ENCODE measurements around the gene OR1D2. TPM values are rescaled to one million over a fixed set of nuclear protein-coding genes. Genes with fewer than 3 reads are reported as not detected.
"Not testable (repeated sequence)": the region's sequence is repeated elsewhere in the genome, so short reads cannot be mapped to it uniquely, and the experiment has no call there.

OR1D2 gene, protein sequence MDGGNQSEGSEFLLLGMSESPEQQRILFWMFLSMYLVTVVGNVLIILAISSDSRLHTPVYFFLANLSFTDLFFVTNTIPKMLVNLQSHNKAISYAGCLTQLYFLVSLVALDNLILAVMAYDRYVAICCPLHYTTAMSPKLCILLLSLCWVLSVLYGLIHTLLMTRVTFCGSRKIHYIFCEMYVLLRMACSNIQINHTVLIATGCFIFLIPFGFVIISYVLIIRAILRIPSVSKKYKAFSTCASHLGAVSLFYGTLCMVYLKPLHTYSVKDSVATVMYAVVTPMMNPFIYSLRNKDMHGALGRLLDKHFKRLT
- under 1 TPM in 2 of 3 donors, not detected in 1; 0.01 to 0.03 TPM for polyA plus RNA-seq (ENCODE audit: insufficient read length in 3 of 3)
- long read RNA-seq, donor 1, result 0 reads
- long read RNA-seq, donor 2, result 0 reads
- long read RNA-seq, donor 3, result 0 reads
- long read RNA-seq, donor 4, result 0 reads
- long read RNA-seq, donor 5, result 0 reads
- long read RNA-seq, donor 6, result 0 reads
- long read RNA-seq, donor 7, result 0 reads
- long read RNA-seq, donor 8, result 0 reads
- long read RNA-seq, donor 9, result 0 reads
- long read RNA-seq, donor 10, result 0 reads
- long read RNA-seq, donor 11, result 0 reads
- long read RNA-seq, donor 12, result 0 reads
- long read RNA-seq, donor 13, result 0 reads
- long read RNA-seq, donor 14, result 0 reads
- long read RNA-seq, donor 15, result 0 reads
- long read RNA-seq, donor 16, result 0 reads

DNA sequence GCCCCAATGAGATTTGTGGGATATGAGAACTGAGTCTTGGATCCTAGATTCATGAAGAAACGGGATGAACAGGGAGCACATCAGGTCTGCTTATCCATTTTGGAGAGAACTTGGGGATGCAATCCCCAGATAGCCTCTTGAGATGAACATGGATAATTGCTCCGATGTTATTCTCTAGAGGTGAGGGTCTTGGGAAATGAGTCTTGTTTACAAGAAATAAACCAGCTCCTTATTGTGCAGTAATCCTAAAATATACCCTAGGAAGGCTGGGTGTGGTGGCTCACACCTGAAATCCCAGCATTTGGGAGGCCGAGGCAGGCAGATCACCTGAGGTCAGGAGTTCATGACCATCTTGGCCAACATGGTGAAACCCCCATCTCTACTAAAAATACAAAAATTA lies at the start of gene OR1D2:
Gene OR1D2, minus strand, starts transcription at position 101 of the 400 bp plus-strand sequence. CDS start 11,426 bp downstream, outside the sequence.
- no peak for DNase-seq (ENCODE audit: extremely low read depth in 1 of 11, low read depth in 9 of 11, low spot score in 4 of 11)

DNA sequence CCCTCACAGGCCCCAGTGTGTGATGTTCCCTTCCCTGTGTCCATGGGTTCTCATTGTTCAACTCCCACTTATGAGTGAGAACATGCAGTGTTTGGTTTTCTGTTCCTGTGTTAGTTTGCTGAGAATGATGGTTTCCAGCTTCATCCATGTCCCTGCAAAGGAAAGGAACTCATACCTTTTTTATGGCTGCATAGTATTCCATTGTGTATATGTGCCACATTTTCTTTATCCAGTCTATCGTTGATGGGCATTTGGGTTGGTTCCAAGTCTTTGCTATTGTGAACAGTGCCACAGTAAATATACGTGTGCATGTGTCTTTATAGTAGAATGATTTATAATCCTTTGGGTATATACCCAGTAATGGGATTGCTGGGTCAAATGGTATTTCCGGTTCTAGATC lies 33.3 kb upstream of the OR1D2 start:
- DNase-seq (ENCODE audit: extremely low read depth in 1 of 11, low read depth in 9 of 11, low spot score in 4 of 11), result not testable (repeated sequence)

DNA sequence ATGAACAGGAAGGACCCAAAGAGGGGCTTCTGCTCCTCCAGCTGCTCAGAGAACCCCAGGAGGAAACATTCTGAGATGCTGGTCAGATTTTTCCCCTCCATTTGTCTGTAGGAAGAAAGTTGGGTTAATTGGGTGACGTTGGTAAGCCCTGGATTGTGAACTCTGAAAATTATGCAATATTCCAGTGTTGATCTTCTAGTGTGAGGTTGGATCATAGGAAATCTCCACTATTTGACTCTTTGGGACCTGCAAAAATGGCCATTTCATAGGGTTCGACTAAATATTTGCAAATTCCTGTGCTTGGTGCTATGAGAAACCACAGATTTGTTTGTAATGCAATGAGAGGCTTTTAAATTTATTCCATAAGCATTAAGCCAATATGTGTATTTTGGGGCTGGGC lies 23.2 kb upstream of the OR1D2 start, which contains the start of gene OR1G1:
Gene OR1G1, minus strand, starts transcription at position 101 of the 400 bp plus-strand sequence. Its CDS starts 0 bp downstream, at position 101.
- no peak for DNase-seq (ENCODE audit: extremely low read depth in 1 of 11, low read depth in 9 of 11, low spot score in 4 of 11)

DNA sequence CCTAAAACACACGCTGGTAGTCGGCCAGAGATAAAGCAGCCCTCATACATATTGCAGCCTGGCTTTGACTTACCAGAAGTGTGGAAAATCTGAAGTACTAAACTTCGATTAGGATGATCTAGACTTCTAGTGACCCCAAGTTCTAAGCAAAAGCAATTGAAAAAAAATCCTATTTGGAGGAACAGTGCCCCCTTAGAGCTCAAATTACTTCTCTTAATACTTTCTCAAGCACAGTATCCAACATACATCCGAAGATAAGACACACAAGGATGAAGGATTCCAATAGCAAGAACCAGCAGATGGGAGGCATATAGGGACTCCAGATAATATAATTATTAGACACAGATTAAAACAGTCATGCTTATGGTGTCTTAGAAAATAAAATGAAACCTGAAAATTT lies 30.4 kb downstream of the OR1D2 start:
- DNase-seq (ENCODE audit: extremely low read depth in 1 of 11, low read depth in 9 of 11, low spot score in 4 of 11), result not testable (repeated sequence)

DNA sequence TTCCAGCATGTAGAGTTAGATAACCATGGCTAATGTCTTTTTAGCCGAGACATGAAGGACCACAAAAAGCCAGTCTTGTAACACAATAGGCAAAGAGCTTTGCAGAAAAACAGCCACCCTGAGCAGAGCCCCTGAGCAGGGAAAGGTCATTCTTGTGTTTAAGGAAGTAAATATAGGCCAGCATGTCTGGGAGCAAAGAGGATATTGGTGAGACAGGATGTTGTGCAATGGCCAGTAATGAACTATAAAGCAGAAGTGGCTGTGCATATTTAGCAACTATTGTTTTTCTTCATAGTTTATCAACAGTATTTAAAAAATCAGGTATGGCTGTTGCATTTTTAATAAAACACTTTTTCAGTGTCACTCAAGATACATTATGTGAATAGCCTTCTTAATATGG lies 39.0 kb downstream of the OR1D2 start:
- DNase-seq (ENCODE audit: extremely low read depth in 1 of 11, low read depth in 9 of 11, low spot score in 4 of 11), result not testable (repeated sequence)

DNA sequence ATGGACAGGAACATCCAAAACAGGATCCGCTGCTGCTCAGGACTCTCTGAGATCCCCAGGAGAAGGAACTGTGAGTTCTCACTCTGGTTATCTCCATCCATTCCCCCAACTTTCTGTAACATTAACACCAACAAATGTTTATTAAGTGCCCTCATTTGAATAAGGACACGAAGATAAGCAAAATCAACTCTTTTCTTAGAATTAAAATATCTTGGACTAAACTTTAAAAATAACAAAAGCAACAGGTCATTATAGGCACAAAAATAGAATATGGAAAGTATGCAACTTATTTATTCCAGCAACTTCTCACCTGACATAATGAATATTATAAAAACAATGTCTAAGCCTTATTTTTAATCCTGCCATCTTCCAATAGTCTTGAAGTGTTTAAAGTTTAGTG lies 40.7 kb downstream of the OR1D2 start, which contains the start of gene OR1D5:
Gene OR1D5, minus strand, starts transcription at position 101 of the 400 bp plus-strand sequence. Its CDS starts 0 bp downstream, at position 101.
- DNase-seq (ENCODE audit: extremely low read depth in 1 of 11, low read depth in 9 of 11, low spot score in 4 of 11), result not testable (repeated sequence)

DNA sequence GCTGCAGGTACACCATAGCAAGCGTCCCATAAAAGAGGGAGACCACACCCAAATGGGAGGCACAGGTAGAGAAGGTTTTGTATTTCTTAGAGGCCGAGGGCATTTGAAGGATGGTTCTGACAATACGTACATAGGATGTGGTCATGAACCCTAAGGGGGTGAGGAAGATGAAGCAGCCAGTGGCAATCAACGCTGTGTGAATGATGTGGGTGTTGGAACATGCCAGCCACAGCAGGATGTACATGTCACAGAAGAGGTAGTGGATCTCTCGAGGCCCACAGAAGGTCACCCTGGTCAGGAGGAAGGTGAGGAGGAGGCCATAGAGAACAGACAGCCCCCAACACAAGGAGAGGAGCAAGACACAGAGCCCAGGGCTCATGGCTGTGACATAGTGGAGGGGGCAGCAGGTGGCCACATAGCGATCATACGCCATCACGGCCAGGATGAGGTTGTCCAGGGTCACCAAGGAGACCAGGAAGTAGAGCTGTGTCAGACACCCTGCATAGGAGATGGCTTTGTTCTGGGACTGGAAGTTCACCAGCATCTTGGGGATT lies 41.3 kb downstream of the OR1D2 start:
- not testable (repeated sequence) for DNase-seq (ENCODE audit: extremely low read depth in 1 of 11, low read depth in 9 of 11, low spot score in 4 of 11)

DNA sequence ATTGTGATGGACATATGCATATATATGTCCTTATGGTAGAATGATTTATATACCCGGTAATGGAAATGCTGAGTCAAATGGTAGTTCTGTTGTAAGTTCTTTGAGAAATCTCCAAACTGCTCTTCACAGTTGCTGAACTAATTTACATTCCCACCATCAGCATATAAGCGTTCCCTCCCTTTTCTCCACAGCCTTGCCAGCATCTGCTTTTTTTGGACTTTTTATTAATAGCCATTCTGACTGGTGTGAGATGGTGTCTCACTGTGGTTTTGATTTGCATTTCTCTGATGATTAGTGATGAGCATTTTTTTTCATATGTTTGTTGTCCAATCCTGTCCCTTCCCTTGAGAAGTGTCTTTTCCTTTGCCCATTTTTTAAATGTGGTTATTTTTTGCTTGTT lies 49.4 kb downstream of the OR1D2 start:
- DNase-seq (ENCODE audit: extremely low read depth in 1 of 11, low read depth in 9 of 11, low spot score in 4 of 11), result not testable (repeated sequence)

DNA sequence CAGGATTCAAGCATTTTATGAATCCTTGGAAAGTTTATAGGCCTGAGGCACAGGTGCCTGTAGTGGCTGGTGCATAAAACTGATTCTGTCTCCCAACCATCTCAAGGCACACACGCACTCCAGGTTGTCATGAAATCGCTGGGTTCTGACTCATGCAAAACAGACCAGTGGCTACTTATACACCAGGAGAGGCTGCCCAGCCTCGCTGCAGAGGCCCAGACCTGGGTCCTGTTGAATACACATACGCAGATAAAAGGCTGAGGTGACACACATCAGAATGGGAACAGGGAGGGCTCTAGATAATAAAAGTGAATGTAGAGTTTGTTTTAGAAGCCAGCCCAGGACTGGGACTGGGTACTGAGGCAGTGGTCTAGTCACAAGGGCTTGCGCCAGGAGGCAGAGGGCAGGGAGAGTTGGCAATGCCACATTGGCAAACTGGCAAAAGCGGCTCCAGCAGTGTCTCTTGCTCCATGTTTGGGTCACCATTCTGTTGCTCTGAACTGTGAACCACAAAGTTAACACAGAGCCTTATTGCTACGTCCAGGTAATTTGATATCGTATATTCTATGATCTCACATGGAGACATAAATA lies 54.4 kb downstream of the OR1D2 start:
- DNase-seq (ENCODE audit: extremely low read depth in 1 of 11, low read depth in 9 of 11, low spot score in 4 of 11), result no peak

DNA sequence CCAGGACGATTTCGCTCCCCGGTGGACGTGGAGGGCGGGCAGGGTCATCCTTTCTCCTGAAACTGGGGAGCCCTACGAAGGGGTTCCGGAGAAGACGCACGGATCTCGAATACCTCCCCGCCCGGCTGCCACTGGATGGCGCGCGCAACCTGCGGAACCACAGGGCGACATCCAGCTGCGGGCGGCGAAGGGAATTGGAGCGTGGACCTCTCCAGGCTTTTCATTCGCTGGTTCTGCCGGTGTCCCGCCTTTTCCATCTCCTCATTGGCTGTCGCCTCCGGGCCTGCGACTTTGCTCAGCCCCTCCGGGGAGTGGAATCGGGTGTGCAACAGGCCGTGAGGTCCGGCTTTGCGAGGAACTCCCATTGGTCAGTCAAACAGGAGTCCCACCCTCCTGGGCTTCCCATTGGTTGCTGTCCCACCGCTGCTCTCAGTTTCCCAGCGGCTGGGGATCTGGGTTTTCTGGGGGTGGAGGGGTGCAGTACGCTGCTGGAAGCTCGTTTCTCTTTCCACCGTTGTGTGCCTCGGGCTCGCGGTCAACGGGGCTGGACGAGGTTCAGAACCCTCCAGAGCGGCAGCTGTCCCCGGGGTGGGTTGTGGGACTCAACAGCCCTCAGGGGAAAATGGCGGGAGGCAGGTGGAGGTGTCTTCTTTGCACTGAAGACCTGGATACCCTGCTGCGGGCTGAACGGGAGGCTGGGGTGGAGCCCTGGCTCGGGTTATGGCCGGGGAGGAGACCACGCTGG lies 55.3 kb downstream of the OR1D2 start:
- DNase-seq (ENCODE audit: extremely low read depth in 1 of 11, low read depth in 9 of 11, low spot score in 4 of 11), result peak; percentile 86 to 98 (median 97)

DNA sequence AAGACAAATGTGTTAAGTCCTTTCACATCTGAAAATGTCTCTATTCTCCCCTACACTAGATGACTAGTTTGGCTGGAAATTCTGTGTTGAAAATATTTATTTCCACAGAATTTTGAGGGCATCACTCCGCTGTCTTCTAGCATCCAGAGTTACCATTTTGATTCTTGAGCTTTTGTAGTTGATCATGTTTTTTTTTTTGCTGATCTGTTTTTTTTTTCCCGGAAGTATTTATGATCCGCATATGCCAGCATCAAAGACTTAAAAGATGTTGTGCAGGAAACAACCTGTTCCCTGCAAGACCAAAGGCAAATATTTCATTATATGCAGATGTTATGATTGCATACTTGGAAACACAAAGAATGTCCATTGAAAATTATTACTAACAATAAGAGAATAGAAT lies 57.5 kb downstream of the OR1D2 start:
- DNase-seq (ENCODE audit: extremely low read depth in 1 of 11, low read depth in 9 of 11, low spot score in 4 of 11), result no peak

DNA sequence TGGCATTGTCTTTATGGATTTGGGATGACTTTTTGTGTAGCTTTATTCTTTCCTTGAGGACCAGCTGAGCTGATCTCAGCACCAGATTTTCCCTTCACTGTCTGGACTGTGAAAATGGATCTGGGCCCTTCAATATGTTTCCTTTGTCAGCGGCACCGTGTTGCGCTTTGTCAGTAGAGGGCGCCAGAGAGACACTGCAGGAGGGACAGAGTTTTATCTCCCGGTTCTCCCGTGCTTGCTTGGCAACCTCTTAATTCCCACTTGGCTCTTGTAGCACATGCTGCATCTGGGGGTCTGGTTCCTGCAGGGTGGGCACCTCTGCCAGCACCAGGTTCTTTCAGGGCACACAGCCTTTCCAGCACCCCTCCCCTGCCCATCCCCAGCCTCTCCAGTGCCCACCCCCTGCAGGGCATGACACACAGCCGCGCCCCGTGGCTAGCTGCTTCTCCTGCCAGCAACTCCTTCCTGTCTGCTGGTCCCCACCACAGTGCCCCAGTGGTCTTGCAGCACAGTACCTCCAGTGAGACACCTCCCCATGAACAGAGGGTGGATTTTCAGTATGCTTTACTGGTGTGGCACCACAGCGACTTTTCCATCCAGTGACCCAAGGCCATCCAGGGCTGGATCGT lies 60.4 kb downstream of the OR1D2 start:
- DNase-seq (ENCODE audit: extremely low read depth in 1 of 11, low read depth in 9 of 11, low spot score in 4 of 11), result no peak

DNA sequence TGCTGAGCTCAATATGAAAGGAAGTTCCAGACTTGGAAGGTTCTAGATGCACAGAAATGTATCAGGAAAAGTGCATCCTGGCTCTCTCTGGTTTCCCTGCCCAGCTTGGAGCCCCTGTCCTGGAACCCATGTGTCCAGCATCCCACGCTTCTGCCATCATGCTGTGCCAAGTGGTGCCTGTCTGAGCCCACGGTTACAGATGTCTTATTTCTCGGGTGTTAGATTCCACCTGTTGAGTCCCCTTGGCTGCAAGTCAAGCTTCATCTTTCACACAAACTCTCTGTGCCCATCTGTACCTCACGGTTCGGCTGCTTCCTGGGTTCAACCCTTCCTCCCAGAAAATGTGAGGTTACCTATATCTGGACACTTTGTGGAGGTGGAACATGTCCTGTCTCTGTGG lies 63.3 kb downstream of the OR1D2 start:
- no peak for DNase-seq (ENCODE audit: extremely low read depth in 1 of 11, low read depth in 9 of 11, low spot score in 4 of 11)

DNA sequence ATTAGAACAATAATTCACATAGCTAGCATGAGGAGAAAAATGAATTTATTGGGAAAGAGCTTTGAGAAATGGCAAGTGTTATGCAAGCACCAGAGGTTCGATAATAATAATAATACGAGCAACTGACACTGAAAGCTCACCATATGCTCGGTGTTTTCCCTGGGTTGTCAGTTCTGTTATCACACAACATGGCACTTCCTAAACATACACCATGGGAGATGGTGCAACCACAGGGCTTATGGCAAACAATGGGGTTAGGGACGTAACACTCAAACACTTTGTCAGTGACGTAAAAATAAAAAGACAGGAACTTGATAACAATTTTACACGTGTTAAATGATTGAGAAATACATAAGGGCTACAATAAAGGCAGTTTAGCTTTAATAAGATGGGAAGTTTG lies 64.5 kb downstream of the OR1D2 start:
- DNase-seq (ENCODE audit: extremely low read depth in 1 of 11, low read depth in 9 of 11, low spot score in 4 of 11), result no peak

DNA sequence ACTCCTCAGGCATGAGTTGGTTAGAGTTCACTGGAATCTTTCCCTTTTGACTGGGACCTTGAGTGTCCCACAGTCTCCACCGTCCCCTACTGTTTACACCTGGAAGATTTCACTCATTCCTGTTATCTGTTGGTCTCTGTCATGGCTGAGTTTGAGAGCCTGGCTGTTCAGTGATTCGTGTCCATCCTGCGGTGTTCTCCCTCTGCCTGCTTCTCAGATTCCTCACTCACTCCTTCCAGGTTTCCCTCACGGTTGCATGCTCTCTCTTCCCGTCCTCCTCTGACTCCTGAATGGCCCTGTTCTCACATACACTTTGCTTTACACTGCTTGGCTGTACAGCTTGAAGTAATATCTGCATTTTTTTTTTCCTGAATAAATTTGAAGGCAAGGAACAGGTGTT lies 65.3 kb downstream of the OR1D2 start:
- peak in 4 of 11 donors; percentile 16 to 28 (median 22) for DNase-seq (ENCODE audit: extremely low read depth in 1 of 11, low read depth in 9 of 11, low spot score in 4 of 11)
